Measurements from ENCODE around the gene MRPL52.
"Not testable (repeated sequence)": the region's sequence is repeated elsewhere in the genome, so short reads cannot be mapped to it uniquely, and the experiment has no call there.

GRCh38 chr14:22860377-22860776 lies 30.7 kb downstream of the MRPL52 start:
- not testable (repeated sequence) for TF ChIP-seq POLR2A, CTCF (IDR thresholded peaks at IDR 0.05)

Data from Peyer's patch (tissue), 4 donors.